H4 (cell line): Measurements from ENCODE around the gene FAM3B. TPM values are rescaled to one million over a fixed set of nuclear protein-coding genes. Genes with fewer than 3 reads are reported as not detected.
"Not testable (repeated sequence)": the region's sequence is repeated elsewhere in the genome, so short reads cannot be mapped to it uniquely, and the experiment has no call there.

ENCODE experiments used
- DNase-seq: peaks from one replicate; pipeline ENCODE4 v3.0.0-alpha.2; 2015; ENCODE audit warnings: low spot score
- total RNA-seq: library from RNA; depleted of rRNA; stranded (reverse); fragments of >200 nt; shearing (Covaris generic); gene quantifications from 2 replicates; pipeline ENCODE4 v1.2.3, GENCODE V29; 2014; rRNA removed

Gene FAM3B
- not detected in 2 replicates for total RNA-seq

- no peak for DNase-seq
Measured at GRCh38 chr21:41316200-41317062, at the start of gene FAM3B. Gene FAM3B, plus strand, starts transcription at chr21:41316801. Its CDS starts 79 bp downstream, at chr21:41316880.

DNA sequence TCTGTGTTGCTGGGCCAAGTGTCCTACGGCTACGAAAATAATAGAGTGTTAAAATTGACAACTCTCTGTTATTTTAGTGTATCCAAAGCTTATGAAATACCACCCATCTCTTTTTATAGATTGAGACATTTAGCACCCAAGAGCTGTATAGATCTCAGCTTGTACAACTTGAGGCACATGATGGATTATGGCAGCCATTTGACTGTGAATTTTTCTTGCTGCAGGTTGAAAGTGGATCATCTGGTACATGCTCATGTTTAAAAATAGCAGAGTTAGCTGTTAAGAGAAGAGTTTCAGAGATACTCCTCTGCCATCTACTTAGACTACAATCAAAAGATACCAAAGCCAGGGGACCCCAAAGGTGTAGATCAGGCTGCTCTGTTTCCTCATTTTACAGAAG is 49.3 kb upstream of the FAM3B start:
- no peak for DNase-seq

- no peak for DNase-seq
Measured at GRCh38 chr21:41269535-41269934, 47.1 kb upstream of the FAM3B start.

GRCh38 chr21:41277196-41277595 is 39.4 kb upstream of the FAM3B start:
- DNase-seq: no peak

- no peak for DNase-seq
Measured at GRCh38 chr21:41277846-41278245, 38.8 kb upstream of the FAM3B start.

DNA sequence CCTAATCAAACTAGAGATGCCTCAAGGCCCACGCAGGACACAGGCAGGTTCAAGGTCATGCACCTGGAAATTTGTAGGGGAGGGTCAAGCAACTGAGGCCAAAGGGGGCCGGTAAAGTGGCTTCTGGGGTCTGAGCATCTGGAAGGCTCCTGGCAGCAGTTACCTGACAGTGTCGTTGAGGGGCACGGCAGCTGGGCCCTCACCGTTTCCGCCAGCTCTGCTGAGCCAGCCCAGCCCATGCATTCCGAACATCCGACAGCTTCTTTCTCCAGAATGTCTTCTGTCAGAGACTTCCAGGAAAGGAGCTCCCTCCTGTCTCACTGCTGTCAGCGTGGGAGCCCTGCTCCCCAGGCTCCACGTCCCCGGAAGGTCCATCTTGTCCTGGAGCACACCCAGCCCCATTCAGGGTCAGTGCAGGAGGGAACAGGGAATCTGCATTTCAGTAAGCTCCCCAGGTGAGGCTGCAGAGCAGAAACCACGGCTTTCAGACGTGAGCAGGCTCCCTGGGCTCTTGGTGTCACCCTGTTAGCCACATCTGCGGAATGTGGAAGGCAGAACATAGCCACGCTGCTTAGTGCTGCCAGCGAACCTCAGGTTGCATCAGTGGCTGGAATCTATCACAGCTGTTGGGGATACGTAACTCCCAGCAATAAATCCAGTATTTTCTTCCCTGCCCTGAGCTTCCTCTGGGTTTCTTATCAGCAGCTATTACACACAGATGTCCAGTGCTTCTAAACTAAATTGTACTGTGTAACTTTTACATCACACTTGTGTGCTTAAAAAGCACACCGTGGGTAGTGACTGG is 36.3 kb upstream of the FAM3B start:
- no peak for DNase-seq

- no peak for DNase-seq
Measured at GRCh38 chr21:41282412-41282811, 34.2 kb upstream of the FAM3B start.

DNA sequence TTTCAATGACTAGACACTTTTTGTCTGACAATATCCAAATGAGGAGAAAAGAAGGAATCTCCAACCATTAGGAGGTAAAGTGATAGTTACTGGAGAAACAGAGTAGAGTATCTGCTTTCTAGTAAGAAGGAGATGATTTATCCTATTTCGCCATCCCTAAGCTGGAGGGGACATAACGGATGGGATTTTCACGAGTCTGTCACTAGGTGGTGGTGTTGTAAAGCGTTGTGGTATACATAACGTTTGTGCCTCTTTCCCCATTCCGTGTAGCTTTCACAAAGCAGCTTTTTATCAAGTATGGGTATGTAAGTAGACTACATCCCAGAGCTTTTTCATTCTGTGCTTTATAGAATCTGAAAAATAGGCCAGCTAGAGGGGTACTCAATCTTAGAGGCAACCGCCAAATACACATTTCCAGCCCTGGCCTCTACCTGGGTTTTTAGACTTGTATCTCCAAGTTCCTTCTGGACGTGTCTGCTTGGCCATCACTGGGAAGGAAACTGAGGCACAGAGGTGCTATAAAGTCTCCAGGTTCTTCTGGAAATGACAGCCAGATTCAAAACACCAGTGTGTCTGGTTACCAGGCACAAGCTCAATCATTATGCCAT is 33.3 kb upstream of the FAM3B start:
- DNase-seq: peak; percentile 89

DNA sequence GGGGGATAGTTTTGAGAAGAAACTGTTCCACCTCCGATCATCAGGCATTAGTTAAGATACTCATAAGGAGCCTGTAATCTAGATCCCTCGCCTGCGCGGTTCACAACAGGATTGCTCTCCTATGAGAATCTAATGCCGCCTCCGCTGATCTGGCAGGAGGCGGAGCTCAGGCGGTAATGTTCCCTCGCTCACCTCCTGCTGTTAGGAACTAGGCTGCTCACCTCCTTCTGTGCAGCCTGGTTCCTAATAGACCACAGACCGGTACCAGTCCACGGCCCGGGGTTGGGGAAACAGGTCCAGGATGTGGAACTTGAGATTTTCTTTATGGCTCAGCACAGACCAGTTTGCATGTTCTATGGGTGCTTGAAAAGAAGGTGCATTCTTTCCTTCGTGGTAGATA is 27.2 kb upstream of the FAM3B start:
- no peak for DNase-seq

DNA sequence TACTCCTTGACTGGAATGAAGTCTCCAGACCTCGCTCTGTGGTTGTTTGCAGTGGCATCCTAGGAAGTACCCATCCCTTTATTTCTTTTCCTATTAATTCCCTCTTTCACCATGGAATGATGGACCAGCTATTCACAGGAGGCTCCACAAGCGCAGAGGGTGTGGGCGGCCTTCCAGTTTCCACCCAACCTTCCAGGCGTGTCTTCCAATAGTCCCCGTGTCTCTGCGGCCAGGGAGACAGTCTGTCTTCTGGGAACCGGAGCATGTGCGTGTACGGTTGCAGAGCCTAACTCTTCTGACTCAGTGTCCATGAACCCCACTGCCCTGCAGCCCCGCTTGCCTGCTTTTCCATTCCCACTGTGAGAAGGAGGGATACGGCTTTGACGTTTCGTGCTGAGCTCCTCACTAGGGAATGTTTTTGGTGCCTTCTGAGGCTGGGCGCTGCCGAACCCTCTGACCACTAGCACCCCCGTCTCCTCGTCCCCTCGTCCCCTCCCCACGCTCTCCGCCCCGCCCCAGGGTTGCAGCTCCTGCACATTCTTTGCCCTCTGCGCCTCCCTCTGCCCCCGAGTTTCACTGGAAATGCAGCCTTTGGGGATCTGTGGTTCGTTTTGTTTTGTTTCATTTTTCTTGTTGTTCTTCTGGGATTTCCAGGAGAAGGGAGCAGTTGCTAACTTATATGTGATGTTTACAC is 26.3 kb upstream of the FAM3B start:
- no peak for DNase-seq

- no peak for DNase-seq
Measured at GRCh38 chr21:41294548-41295231, 21.9 kb upstream of the FAM3B start.

GRCh38 chr21:41295721-41296254 is 20.8 kb upstream of the FAM3B start:
- no peak for DNase-seq

DNA sequence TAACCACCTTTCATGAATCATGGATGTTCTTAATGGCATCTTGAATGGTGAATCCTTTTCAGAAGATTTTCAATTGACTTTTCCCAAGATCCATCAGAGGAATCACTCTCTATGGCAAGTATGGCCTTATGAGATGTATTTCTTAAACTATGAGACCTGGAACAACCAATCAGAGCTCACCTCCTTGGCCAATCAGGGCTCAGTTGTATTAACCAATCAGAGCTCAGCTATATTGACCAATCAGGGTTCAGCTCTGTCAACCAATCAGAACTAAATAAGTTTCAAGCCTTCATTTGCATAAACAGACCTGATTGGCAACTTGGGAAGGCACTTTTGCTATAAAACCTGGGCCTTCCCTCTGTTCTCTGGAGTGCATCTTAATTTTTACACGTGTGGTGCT is 13.6 kb upstream of the FAM3B start:
- no peak for DNase-seq

GRCh38 chr21:41304068-41304720 is 12.4 kb upstream of the FAM3B start:
- no peak for DNase-seq

- no peak for DNase-seq
Measured at GRCh38 chr21:41307219-41307618, 9.4 kb upstream of the FAM3B start.

DNA sequence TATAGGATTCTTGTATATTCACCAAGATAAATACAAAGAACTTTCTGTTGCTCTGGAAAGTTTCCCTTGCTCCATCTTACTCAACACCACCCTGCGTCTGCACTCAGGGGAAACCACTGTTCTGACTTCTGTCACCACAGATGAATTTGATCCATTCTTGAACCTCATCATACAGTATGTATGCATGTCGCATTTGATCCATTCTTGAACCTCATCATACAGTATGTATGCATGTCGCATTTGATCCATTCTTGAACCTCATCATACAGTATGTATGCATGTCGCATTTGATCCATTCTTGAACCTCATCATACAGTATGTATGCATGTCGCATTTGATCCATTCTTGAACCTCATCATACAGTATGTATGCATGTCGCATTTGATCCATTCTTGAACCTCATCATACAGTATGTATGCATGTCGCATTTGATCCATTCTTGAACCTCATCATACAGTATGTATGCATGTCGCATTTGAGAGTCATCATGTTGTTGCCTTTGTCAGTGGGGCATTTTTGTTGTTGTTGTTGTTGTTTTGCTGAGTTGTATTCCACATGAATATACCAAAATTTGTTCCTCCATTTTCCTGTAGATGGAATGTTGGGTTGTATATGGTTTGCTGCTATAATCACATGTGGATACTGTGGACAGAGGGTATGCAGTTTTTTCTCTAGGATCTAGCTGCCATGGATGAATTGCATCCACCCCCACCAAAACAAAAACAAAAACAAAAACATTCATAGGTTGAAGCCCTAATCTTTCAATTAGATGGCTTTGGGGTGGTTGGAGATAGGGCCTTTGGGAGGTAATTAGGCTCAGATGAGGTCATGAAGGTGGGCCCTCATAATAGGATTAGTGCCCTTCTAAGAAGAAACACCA is 3.1 kb upstream of the FAM3B start:
- not testable (repeated sequence) for DNase-seq

GRCh38 chr21:41315726-41316125 is 875 bp upstream of the FAM3B start:
- DNase-seq: no peak

- no peak for DNase-seq
Measured at GRCh38 chr21:41317063-41317392, 427 bp downstream of the FAM3B start.

DNA sequence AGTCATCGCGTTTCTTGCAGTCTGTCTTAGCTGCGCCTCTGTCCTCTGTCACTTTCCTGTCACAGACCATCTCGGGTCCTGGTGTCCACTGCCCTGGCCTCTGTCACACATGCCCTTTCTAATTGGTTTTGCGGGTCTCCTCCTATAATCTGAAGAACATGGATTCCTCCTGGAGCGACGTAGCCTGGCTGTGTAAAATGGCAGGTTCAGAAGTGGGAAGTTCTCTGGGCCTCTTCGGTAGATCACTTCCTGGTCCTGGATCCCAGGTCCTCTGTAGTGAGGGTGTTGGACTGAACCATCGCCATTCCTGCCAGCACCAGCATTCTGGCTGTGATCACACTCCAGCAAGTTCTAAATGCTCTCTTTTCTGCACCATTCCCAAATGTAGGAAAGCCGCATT is 857 bp downstream of the FAM3B start:
- DNase-seq: no peak

DNA sequence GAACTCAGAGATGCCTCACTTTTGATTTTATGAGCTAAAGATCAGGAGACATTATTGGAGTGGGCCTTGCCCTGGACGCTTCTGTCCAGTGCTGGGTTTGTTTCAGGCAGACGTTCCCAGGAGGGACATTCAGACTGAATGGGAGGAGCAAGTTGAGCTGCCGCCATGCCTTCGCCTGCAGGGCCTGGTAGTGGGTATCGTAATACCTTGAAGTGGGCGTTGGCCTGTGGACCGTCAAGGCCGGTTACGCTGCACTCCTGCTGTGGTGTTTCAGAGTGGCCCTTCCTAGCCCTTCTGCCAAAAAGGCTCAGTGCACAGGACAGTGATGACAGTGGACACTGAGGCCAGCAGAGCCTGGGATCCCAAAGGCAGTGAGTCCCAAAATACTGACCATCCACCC is 1.6 kb downstream of the FAM3B start:
- no peak for DNase-seq
